ENCODE results near the gene FHIT. TPM values are rescaled to one million over a fixed set of nuclear protein-coding genes. Genes with fewer than 3 reads are reported as not detected.

Gene FHIT
- 10 to 100 TPM in 1 of 12 donors, 1 to 10 TPM in 9, not detected in 2; 3.8 to 10.9 (median 5.4) TPM for polyA plus RNA-seq (ENCODE audit: insufficient read length in 12 of 12)
- long read RNA-seq, donor 1 = 0 reads
- long read RNA-seq, donor 2 = 0 reads
- long read RNA-seq, donor 3 = 0 reads
- long read RNA-seq, donor 4 = 0 reads
- long read RNA-seq, donor 5 = 0 reads
- long read RNA-seq, donor 6 = 0 reads
- long read RNA-seq, donor 7 = 0 reads
- long read RNA-seq, donor 8 = 0 reads
- long read RNA-seq, donor 9 = 0 reads
- long read RNA-seq, donor 10 = 0 reads
- long read RNA-seq, donor 11 = 0 reads

DNA sequence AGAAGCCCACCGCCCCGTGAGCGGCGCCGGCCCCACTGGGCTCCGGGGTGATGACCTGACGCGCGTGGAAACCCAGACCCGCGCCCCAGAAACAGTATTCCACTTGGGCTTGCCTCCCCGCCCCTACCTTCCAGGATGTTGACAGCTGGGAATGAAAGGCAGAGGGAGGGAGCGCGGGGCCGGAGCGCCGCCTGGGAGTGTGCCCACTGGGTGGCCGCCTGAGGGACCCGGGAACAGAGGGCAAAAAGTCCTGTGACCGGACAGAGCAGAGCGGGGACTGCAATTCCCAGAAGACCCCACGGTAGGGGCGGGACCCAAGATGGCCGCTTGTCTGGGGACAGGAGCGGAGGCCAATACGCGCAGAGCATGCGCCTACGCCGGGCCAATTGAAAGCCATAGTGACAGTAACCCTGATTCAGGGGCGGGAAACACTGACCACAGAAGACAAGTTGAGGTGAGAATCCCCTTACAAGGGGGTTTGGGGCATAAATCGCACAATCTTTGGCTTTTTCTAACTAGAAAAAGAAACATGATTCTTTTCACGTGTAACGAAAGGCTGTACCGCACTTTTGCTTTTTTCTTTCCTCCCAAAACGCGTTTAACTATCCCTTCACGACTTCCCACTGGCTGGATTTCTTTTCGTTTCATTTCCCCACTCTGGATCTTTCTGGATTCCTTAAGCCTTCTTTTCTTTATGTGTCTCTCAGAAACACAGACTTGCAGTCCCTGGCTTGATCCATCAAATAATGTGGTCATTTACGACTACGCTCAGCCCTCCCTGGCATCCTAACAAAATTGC, at the start of gene FHIT:
FHIT (minus strand) TSS at position 279 of the 799 bp plus-strand sequence.
- peak; percentile 97 for DNase-seq

GRCh38 chr3:61300786-61301185, 49.5 kb upstream of the FHIT start:
- DNase-seq = no peak

DNA sequence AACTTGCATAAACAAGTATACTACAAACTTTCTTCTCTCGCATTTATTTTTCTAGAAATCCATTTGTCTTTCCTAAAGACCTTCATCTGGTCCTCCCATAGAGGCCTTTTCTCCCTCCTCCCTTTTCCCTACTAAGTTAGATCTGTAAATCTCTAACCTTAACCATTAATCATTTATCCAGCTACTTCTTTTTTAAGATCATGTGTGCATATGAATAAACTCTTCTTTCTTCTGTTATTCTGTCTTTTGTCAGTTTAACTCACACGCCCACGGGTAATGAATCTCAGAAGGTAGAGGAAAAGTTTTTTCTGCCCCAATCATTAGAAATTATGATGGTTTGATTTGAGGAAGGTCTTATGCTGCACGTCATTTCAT, 48.7 kb upstream of the FHIT start:
- no peak for DNase-seq

DNA sequence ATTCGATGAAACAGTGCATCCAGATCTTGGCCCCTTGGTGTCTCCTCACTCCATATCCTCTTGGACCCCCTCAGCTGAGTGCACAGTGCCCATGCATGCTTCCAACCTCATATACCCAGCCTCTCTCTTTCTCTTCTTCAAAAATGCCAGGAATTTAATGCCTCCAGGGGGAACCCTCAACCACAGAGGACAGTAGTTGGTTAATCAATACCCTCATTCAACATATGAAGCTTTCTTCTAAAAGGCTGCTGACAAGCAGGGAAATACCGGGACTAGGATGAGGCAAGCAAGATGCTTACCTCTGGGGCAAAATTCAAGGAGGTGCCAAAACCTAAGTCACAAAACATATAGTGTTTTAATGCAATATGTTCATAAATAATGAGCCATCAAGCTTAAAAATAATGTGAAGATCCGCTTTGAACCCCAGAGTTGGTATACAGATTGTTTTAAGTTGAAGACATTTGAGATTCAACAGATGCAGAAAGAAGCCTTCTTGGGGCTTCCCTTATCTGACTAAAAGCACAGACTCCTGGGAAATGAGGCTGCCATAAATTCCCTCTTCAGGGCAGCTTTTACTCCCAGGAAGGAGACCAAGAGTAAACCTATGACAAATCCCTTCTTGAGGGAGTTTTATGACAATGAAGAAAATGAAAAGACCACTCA, 48.2 kb upstream of the FHIT start:
- no peak for DNase-seq

- peak; percentile 29 for DNase-seq
Observed at GRCh38 chr3:61297821-61298220, 46.6 kb upstream of the FHIT start.

DNA sequence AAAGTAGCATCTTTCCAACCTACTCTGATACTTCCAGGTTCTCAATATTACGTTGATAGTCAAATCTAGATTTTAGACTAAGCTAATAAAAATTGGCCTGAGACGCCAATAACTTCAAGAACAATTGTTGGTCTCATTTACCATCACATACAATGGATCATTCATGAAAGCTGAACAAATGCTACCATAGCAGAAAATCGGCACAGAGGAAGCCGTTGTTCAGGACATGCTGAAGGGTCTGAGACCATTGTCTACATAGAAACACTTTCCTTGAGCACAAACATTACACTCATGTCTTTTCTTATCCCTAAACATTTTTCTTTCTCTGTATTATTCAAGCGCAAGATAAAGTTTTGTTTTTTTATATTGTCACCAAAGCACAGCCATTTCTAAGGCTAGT, 37.2 kb upstream of the FHIT start:
- no peak for DNase-seq

DNA sequence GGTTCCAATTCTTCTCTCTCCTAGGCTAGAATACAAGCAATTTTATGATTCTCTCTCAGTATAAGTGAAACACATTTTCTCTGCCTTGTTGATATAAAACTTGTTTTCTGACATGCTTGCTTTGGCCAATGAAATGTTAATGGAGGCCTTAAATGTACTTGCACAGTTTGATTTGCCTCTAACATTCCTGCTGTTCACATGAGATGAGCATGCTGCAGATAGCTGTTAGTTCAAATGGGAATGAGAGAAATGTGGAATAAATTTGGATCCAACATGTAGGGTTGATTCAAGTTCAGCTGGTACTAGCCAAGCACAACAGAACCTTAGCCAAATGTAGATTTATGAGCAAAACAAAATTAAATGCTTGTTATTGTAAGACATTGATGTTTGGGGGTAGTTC, 32.6 kb upstream of the FHIT start:
- DNase-seq = no peak

GRCh38 chr3:61278713-61279112, 27.5 kb upstream of the FHIT start:
- DNase-seq = no peak

- no peak for DNase-seq
Observed at GRCh38 chr3:61277411-61277810, 26.2 kb upstream of the FHIT start.

DNA sequence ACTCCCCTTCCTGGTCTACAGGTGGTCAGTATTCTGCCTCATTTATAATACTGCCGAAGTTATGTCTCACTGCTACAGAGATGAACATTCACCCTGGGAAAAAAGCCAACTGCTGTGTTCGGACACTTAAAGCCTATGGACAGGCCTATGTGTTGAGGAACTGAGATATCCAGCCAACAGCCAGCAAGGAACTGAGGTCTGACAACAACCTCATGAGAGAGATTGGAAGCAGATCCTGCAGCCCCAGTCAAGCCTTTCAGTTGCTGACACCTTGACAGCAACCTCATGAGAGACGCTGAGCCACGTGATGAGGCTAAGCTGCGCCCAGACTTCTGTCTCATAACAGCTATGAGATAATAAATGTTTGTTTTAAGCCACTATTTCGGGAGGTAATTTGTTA, 18.2 kb upstream of the FHIT start:
- DNase-seq = no peak

DNA sequence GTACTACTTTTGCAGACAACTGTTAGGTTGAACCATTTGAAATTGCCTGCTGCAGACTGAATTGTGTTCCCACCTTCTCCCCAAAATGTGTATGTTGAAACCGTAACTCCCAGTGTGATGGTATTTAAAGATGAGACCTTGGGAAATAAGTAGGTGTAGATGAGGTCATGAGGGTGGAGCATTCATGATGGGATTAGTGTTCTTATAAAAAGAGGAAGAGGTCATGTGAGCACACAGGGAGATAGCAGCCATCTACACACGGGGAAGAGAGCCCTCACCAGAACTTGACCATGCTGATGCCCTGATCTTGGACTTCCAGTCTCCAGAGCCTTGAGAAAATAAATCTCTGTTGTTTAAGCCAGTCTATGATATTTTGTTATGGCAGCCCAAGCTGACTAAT, 17.4 kb upstream of the FHIT start:
- no peak for DNase-seq

GRCh38 chr3:61264281-61264680, 13.0 kb upstream of the FHIT start:
- no peak for DNase-seq

GRCh38 chr3:61257148-61257547, 5.9 kb upstream of the FHIT start:
- no peak for DNase-seq

- DNase-seq = no peak
Observed at GRCh38 chr3:61253756-61254155, 2.5 kb upstream of the FHIT start.

- DNase-seq = no peak
Observed at GRCh38 chr3:61252836-61253235, 1.6 kb upstream of the FHIT start.

GRCh38 chr3:61250784-61251173, 473 bp downstream of the FHIT start:
- DNase-seq = peak; percentile 51

- DNase-seq = no peak
Observed at GRCh38 chr3:61248496-61248895, 2.8 kb downstream of the FHIT start.

- DNase-seq = no peak
Observed at GRCh38 chr3:61247191-61247590, 4.1 kb downstream of the FHIT start.

DNA sequence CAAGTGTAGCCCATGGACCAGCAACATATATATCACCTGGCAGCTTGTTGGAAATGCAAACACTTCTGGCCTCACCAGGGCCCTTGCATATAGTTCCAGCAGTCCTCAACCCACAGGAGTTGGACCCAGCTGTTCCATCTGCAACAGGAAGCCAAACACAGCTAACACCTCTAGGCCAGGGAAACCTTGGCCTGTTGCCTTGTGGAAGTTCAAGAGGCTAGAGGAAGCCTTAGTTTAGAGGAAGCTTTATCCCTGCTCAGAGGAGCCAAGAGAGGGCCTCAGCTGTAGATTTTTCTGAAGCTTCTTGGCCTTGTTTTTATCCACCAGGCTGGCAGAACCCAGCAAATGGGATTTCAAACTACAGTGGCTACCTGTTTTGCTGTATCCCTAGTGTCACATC, 11.4 kb downstream of the FHIT start:
- peak; percentile 31 for DNase-seq

- DNase-seq = no peak
Observed at GRCh38 chr3:61237858-61238257, 13.4 kb downstream of the FHIT start.

- DNase-seq = no peak
Observed at GRCh38 chr3:61236556-61236955, 14.7 kb downstream of the FHIT start.

GRCh38 chr3:61233746-61234145, 17.5 kb downstream of the FHIT start:
- no peak for DNase-seq

DNA sequence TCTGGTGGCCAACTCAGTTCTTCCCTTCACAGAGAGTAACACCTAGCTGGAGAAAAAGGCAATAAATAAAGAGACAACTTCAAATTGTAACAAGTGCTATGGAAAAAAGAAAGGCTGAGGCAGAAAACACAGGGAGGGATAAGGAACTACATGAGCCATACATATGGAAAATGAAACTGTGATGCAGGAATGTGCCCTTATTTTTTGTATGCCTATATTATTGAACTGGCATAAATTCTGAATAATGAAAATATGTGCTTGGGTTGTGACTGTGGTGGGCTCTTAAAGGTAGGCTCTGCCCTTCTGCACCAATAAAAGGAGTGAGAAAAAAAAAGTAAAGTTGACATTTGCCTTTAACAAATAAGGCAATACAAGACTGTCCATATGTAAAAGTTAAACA, 19.6 kb downstream of the FHIT start:
- no peak for DNase-seq

All from muscle of arm (tissue), 14 donors.